Epithelial cell of umbilical artery (primary cell): ENCODE data around the gene ZDHHC19. TPM values are rescaled to one million over a fixed set of nuclear protein-coding genes. Genes with fewer than 3 reads are reported as not detected.

Experiments
- total RNA-seq: library from RNA; depleted of rRNA; stranded (reverse); fragments of >200 nt; gene quantifications from 2 replicates; pipeline ENCODE4 v1.2.3, GENCODE V29; 2014

Gene ZDHHC19, protein sequence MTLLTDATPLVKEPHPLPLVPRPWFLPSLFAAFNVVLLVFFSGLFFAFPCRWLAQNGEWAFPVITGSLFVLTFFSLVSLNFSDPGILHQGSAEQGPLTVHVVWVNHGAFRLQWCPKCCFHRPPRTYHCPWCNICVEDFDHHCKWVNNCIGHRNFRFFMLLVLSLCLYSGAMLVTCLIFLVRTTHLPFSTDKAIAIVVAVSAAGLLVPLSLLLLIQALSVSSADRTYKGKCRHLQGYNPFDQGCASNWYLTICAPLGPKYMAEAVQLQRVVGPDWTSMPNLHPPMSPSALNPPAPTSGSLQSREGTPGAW
- total RNA-seq: not detected in 2 replicates

DNA sequence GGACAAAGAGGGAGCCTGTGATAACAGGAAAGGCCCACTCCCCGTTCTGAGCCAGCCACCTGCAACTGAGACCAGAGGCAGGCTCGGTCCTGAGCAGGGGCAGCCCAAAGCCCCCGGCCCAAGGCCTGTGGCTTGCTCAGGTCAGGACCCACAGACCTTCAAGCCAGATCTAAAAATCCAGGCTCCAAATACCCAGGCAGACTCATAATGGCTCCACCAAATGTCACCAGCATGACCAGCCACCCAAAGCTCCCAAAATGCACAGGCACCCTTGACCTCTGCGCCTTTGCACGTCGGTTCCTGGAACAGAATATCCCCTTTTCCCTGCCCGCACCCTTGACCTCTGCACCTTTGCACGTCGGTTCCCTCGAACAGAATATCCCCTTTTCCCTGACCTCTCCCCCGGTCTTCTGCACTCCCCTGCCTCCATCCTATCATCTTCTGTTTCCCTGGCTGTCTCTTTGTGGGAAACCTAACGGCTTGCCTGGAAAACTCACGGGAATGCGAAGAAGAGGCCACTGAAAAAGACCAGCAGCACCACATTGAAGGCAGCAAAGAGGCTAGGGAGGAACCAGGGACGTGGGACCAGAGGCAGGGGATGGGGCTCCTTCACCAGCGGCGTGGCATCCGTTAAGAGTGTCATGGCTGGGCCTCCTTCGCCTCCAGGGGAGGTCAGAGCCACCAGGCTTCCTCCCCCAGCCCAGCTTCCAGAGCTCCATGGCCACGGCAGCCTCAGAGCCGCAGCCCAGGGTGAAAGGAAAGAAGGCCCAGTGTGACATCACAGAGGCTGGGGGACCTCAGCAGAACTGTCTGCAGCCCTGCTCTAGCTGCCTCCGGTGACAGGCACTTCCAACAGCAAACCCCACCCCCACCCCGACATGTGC, at the start of gene ZDHHC19:
ZDHHC19 (minus strand) TSS at position 728 of the 884 bp plus-strand sequence; CDS start at position 643, 85 bp downstream.

DNA sequence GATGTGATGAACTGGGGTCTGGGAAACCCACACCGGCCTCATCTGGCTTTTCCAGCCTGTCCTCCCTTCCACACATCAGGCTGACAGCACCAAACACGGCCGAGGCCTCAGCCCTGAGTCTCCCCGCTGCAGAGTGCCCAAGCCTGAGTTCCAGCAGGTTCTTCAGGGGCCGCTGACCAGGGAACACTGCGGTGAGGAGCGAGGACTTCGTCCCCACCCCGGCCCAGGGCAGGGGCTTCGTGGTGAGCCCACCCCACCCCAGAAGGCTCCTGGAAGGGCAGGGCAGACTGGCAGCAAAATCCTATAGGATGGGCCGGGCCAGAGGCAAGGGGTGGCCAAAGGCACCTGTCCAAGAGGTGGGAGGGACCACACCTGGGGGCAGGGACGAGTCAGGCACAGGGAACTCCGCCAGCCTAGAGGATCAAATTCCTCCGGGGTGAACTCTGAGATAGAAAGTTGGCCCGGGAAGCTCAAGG, 4.9 kb upstream of the ZDHHC19 start, which contains the start of gene SLC51A:
SLC51A (plus strand) TSS at position 446 of the 476 bp plus-strand sequence. CDS start 179 bp downstream, outside the sequence.

Other genes with a start within 250 kb of the ZDHHC19 start
- 124 and 212 TPM in 2 replicates for gene TFRC, start 129.3 kb downstream of the ZDHHC19 start, total RNA-seq
- not detected in 2 replicates for gene SLC51A, start 5.1 kb upstream of the ZDHHC19 start, total RNA-seq
- gene PCYT1A, start 76.3 kb upstream of the ZDHHC19 start, total RNA-seq: 65.9 and 76.7 TPM in 2 replicates
- 9.4 and 11.4 TPM in 2 replicates for gene DYNLT2B, start 106.8 kb upstream of the ZDHHC19 start, total RNA-seq
- gene TM4SF19, start 127.0 kb upstream of the ZDHHC19 start, total RNA-seq: not detected in 2 replicates
- 13.6 and 20.1 TPM in 2 replicates for gene UBXN7, start 221.0 kb upstream of the ZDHHC19 start, total RNA-seq